ELR (cell line): ENCODE results near the gene MACC1.
A peak's percentile ranks its signal among the peaks of the same experiment; 100 is the strongest.

ENCODE experiments used
- DNase-seq: peaks from one replicate; pipeline ENCODE4 v3.0.0-alpha.2; 2015; ENCODE audit warnings: low read depth

MACC1 gene

GRCh38 chr7:20229646-20230500, 12.7 kb upstream of the MACC1 start:
- DNase-seq, result peak; percentile 84

DNA sequence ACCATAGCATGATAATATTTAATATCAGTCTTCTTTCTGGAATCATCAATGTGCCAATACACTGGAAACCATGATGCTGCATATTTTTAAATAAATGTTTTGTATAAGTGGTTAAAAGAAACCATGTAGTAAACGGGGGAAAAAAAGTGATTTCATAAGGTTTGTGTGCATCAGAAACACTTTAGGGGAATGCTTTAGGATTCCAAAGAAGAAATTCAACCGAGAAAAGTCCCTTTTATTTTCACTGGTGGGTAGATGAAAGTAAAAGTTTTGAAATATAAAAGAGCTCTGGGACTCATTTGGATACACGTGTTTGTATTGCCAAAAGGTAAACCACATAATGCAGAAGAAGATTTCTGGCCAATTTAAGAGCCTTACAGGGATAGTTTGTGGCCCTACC, 11.9 kb upstream of the MACC1 start:
- no peak for DNase-seq

- DNase-seq, result no peak
Measured at GRCh38 chr7:20228654-20229053, 11.5 kb upstream of the MACC1 start.

DNA sequence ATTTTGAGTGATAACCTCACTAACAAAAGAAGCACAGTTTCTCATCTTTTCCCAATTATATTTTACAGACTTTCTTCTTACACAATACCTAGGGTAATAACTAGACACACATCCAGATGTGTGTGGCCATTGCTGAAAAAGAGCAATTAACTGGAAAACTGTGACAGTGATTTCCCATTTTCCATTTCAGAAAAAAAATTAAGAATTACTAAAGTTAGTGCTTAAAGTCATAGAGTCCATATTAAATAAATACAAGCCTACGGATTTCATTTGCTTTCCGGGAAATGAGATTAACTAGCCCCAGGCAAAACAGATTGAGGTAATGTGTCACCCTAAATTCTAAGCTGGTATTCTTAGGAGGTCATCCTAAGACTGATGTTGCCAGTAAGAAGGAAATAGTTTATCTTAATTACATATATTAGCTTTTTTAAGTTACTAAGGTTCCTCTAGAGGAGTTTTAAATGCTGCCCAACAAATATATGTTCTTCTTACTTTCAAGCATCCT, 10.2 kb upstream of the MACC1 start:
- DNase-seq, result peak; percentile 41

- no peak for DNase-seq
Measured at GRCh38 chr7:20226860-20227259, 9.7 kb upstream of the MACC1 start.

DNA sequence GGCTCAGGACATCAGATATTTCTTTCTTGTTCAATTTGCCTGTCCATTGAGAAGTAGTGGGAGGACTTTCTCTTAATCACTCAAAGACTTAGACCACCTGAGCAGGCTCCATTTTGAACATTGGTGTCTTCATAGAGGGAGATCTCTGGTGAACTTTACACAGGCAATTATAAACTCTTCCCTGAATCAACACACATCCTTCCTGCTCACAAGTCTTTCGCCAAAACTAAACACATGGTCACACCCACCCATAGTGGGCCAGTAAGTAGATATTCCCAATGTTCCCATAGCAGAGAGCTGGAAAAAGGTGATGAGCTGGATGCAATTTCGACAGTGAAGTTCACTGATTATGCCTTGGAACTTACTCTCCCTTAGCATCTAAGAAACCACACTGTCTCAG, 8.2 kb upstream of the MACC1 start:
- no peak for DNase-seq

GRCh38 chr7:20224025-20224424, 6.8 kb upstream of the MACC1 start:
- no peak for DNase-seq

DNA sequence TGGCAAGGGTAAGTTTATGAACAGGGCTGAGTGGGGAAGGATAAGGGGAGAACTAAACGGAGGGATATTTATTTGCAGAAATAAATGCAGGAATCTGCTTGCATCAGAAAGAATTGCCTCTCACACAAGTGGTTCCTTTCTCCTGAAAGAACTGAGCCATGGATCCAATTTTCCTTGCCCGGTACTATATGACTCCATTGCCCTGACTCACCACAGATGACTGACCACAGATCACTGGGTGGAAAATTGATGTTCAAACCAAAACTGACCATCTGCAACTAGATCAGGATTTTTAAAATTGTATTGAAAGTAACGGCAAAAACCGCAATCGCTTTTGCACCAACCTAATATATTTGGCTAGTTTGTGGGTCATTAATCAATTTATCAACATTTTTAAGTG, 6.2 kb upstream of the MACC1 start:
- DNase-seq, result peak; percentile 59

GRCh38 chr7:20222219-20222828, 5.1 kb upstream of the MACC1 start:
- no peak for DNase-seq

- DNase-seq, result peak; percentile 74
Measured at GRCh38 chr7:20220921-20221547, 3.9 kb upstream of the MACC1 start.

DNA sequence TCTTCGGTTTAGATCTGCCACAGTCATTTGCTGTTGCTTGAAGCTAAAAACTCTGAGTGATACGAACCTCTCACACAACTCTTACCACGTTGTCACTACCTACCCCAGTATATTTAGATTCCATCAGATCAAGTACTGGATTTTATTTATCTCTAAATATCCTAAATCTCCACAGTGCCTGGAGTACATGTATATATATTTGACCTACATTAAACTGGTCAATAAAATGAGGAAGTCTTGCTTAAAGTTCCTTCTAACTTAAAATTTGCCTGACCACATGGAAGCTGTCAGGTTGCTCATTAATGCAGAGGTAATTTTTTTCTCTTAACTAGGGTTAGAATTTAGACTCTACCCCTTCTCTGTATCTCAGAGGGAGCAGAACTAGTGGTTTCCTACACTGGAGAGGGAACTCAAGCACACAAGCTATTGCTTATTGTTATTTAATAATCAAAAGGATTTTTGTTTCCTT, 3.1 kb upstream of the MACC1 start:
- no peak for DNase-seq

GRCh38 chr7:20219446-20220292, 2.5 kb upstream of the MACC1 start:
- DNase-seq, result peak; percentile 58

DNA sequence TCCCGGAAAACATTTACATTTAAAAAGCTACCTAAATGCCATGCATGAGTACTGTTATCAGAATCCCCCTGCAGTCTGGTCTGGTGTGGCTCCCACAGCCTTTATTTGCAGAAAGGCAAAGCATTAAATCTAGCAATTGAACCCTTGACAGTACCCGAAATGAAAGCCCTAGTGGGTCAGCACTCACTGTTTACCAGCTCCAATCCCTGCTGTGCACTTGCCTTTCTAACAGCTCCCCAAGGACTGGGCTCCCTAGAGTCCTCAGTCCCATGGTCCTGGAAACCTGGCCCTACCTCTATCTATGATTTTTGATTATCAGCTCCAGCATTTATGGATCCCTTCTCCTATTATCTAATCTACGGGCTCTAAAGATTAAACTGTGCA, 1.9 kb upstream of the MACC1 start:
- DNase-seq, result no peak

DNA sequence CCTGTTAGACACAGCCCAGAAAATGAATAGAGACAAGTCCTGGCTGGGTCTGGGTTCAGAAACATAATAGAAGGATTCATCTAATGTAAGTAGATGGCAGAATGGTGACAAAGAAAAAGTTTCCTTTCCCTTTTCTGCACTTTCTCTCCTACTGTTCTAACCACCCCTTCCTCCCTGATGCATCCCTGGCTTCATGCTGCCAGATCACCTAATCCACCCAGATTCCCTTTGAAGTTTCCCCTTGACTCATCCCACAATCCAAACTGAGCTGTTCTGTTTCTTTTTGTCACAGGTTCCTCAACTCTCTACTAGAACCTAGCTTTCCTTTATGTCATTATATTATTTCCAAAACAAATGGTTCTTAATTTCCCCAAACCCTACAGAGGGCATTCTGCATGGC, 1.1 kb upstream of the MACC1 start:
- DNase-seq, result no peak

DNA sequence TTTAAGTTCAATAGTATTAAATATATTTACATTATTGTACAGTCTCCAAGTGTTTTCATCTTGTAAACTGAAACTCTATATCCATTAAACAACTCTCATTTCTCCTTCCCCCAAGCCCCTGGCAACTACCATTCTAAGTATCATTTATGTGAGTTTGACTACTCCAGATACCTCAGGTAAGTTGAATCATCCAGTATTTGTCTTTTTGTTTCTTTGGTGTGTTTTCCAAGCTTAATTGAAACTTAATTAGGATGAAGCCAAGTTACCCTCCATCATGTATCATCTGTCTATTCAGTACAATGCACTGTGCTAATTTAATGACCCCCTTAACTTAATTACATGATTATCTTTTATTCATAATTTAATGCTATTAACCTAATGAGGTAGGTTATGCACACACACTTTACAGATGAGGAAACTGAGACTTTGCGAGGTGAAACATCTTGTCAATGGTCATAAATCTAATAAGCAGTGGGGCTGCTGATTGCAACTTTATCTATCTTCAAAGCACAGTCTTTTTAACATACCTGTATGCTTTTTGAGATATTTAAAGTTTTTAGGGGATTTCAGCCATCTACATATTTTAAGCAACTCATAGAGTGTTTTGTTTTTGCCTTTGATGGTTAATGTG, 663 bp downstream of the MACC1 start:
- DNase-seq, result no peak

DNA sequence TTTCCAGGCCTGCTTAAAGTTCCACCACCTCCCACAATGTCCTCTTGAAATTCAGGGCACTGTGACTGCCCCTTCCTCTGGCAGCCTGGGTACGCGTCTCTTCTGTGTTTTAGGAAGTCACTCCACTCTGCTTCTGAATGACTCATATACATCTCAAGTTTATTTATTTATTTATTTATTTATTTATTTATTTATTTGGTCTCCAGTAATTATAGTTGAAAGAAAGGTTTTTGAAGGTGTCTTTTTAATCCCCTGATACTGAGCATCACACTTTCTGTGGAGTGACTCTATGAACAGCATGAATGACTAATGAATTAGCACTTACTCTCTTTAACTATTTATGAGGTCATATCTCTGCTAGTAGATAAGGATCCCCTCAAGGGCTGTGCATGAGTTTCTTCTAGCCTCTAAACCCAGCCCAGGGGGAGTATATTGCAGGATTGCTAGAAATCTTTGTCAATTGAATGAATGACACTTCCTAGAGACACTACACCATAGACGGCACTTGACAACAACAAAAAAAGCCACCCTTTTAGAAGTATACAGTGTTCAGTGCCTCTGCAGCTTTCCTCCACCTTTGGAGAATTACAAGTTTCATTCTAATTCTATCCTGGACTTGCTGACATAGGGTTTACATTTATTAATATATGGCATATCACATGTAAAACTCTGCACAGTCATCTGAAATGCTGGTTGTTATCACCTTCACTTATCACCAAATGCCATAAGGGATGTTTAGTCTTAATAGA, 2.1 kb downstream of the MACC1 start:
- no peak for DNase-seq

DNA sequence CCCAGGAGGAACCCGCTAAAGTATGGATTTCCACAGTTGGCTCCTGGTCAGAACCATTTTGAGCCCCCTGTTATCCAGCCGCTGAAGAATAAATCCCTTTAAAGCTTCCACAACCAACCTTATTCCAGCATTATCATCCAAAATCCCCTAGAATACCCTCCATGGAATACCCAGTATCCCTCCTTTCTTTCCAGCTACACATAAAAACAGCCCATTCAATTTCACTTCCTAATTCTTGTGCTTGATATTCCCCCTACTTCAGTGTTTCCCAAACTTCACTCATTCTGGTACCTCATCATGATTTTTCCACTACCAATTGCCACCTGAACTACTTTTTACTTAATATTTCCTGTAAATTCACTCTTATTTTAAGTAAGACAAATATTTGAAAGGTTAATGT, 3.1 kb downstream of the MACC1 start:
- no peak for DNase-seq

DNA sequence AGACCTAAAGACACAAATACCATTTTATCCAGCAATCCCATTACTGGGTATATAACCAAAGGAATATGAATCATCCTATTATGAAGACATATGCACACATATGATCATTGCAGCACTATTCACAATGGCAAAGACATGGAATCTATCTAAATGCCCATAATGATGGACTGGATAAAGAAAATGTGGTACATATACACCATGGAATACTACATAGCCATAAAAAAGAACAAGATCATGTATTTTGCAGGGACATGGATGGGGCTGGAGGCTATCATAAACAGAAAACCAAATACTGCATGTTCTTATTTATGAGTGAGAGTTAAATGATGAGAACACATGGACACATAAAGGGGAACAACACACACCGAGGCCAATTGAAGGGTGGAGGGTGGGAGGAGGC, 3.8 kb downstream of the MACC1 start:
- no peak for DNase-seq

GRCh38 chr7:20211376-20211775, 5.8 kb downstream of the MACC1 start:
- DNase-seq, result no peak

GRCh38 chr7:20208651-20209307, 8.4 kb downstream of the MACC1 start:
- DNase-seq, result no peak
